NCI-H2227 (cell line): ENCODE results near the gene GOLGA8K.
"Not testable (repeated sequence)": the region's sequence is repeated elsewhere in the genome, so short reads cannot be mapped to it uniquely, and the experiment has no call there.

Experiments
- DNase-seq: peaks from one replicate; lab custom pipeline; 2025; ENCODE audit not compliant: unreplicated experiment; lab: John Stamatoyannopoulos, UW

GOLGA8K gene

DNA sequence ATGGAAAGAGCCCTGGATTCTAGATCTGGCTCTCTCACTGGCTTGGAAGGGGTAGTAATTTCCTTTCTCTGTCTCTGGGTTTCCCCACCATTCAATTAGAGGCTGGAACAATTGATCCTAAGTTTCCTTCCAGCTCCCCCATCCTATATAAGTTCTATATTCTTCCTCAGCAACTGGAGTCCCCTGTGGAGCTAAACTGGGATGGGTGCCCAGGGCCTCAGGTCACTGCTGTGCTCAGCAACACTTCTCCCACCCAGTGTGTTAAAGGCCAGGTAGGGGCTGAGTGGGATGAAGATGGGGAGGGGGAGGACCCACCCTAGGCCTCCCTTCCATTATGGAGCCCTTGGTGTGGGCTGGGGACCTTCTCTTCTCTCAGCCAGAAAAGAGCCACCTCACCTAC, 46.2 kb downstream of the GOLGA8K start:
- DNase-seq: not testable (repeated sequence)

DNA sequence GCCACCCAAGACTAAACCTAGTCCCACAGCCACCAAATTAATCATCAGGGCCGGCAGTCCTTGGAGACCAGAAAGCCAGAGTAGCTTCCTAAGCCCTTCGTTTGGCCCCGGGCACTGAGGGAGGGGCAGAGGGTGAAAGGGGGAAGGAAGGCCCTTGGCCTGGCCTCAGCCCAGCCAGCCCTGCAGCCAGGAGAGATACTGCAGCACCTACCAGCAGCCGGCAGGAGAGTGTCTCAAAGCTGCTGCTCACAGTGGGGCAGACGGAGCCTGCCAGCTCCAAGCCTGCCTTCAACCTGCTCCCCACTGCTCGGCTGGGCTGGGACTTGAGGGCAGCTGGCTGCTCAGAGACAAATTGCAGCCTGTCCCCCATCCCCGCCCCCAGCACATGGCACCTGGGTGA, 50.3 kb downstream of the GOLGA8K start:
- not testable (repeated sequence) for DNase-seq

DNA sequence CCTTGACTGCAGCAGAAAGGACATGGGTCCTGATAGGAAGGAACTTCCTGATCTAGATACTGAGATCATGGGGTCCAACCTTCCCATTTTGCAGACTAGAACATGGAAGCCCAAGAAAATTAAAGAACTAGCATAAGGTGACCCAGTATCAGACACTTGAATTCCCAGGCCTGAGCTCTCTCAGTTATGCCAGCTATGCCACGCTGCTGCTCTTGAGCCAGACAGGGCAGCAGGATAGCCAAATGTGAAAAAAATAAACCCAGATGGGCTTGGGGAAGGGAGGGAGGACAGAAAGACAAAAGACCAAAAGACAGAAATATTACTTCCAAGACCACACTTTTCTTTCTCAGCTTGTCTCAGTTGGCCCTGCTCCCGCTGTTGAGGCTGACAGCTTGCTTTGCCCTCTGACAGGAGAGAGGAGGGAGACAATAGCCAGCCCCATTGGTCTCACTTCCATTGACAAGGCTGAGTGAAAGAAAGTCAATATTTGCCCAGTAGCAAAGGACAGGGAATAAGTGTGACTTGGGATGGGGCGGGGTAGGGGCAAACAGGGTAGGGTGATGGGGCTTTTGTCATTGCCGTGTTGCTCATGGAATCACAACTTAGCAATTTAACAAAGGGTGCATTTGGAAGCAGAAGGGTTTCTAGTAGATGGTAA, 52.4 kb downstream of the GOLGA8K start:
- not testable (repeated sequence) for DNase-seq

GRCh38 chr15:32347037-32347436, 56.1 kb downstream of the GOLGA8K start:
- DNase-seq: not testable (repeated sequence)

- not testable (repeated sequence) for DNase-seq
Measured at GRCh38 chr15:32345978-32346547, 57.0 kb downstream of the GOLGA8K start.

- not testable (repeated sequence) for DNase-seq
Measured at GRCh38 chr15:32343921-32344320, 59.2 kb downstream of the GOLGA8K start.
